ENCODE measurements around the gene ARHGEF6. TPM values are rescaled to one million over a fixed set of nuclear protein-coding genes. Genes with fewer than 3 reads are reported as not detected.
A peak's percentile ranks its signal among the peaks of the same experiment; 100 is the strongest.

ARHGEF6 gene, protein sequence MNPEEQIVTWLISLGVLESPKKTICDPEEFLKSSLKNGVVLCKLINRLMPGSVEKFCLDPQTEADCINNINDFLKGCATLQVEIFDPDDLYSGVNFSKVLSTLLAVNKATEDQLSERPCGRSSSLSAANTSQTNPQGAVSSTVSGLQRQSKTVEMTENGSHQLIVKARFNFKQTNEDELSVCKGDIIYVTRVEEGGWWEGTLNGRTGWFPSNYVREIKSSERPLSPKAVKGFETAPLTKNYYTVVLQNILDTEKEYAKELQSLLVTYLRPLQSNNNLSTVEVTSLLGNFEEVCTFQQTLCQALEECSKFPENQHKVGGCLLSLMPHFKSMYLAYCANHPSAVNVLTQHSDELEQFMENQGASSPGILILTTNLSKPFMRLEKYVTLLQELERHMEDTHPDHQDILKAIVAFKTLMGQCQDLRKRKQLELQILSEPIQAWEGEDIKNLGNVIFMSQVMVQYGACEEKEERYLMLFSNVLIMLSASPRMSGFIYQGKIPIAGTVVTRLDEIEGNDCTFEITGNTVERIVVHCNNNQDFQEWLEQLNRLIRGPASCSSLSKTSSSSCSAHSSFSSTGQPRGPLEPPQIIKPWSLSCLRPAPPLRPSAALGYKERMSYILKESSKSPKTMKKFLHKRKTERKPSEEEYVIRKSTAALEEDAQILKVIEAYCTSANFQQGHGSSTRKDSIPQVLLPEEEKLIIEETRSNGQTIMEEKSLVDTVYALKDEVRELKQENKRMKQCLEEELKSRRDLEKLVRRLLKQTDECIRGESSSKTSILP
- total RNA-seq = 1 to 10 TPM; 5.7 to 8.2 TPM

DNA sequence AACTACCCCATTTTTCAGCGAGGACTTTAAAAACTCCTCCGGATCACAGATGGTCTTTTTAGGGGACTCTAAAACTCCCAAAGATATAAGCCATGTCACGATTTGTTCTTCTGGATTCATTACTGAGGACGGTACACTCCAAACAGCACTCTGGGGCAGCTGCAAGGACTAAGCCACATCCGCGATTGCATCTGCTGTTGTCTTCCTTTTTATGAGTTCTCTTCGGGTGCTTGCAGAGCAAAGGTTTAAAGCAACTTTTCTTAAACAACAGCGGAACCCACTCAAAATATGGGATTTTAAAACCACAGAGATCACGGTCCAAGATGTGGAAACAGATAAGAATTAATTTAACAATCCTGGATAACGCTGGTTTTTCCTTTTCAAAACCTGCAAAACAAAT is at the start of gene ARHGEF6:
ARHGEF6 (minus strand) TSS at position 170 of the 400 bp plus-strand sequence; CDS start at position 120, 50 bp downstream.
- intact Hi-C loops (cut with DNase I) = no loop called here
- WGBS, 2 donors = 29 to 46% methylated on average over 10 of the region's 10 CpGs
- H3K27ac ChIP-seq = peak within 1 kb of the TSS in 1 of 4 donors; percentile 47
- H3K36me3 ChIP-seq (replicated peaks in 1 of 2; ENCODE audit: insufficient read depth in 1 of 2, low read depth in 2 of 2) = no peaks in the 10 kb centered on the region
- ATAC-seq (no peak), DNase-seq (no peak)
- no peak for TF ChIP-seq POLR2A (IDR thresholded peaks at IDR 0.05)
- TF ChIP-seq, protein P1, sequence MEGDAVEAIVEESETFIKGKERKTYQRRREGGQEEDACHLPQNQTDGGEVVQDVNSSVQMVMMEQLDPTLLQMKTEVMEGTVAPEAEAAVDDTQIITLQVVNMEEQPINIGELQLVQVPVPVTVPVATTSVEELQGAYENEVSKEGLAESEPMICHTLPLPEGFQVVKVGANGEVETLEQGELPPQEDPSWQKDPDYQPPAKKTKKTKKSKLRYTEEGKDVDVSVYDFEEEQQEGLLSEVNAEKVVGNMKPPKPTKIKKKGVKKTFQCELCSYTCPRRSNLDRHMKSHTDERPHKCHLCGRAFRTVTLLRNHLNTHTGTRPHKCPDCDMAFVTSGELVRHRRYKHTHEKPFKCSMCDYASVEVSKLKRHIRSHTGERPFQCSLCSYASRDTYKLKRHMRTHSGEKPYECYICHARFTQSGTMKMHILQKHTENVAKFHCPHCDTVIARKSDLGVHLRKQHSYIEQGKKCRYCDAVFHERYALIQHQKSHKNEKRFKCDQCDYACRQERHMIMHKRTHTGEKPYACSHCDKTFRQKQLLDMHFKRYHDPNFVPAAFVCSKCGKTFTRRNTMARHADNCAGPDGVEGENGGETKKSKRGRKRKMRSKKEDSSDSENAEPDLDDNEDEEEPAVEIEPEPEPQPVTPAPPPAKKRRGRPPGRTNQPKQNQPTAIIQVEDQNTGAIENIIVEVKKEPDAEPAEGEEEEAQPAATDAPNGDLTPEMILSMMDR (IDR thresholded peaks at IDR 0.05) = no peak
- H3K4me3 ChIP-seq = no peak within 1 kb of the TSS
- no peaks in the 10 kb centered on the region for H3K9me3 ChIP-seq
- peaks cover 4% of the 10 kb centered on the region for H3K4me1 ChIP-seq
- no peaks in the 10 kb centered on the region for H3K27me3 ChIP-seq

DNA sequence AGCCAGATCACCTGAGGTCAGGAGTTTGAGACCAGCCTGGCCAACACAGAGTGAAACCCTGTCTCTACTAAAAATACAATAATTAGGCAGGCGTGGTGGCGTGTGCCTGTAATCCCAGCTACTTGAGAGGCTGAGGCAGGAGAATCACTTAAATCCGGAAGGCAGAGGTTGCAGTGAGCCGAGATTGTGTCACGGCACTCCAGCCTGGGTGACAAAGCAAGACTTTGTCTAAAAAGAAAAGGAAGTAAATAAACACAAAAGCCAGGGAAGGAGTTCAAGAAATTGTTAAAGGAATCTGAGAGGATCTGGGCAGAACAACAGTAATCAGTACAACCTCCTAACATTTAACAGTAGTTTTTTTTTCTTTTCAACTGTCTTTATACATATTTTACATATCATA is 48.7 kb upstream of the ARHGEF6 start:
- 69 to 86% methylated on average over 5 of the region's 5 CpGs for WGBS, 2 donors
- DNase-seq (no peak), ATAC-seq (no peak)
- intact Hi-C loops (cut with DNase I) = no loop called here
- H3K27ac ChIP-seq = no peak overlapping the region
- no peaks in the 10 kb centered on the region for H3K27me3 ChIP-seq
- H3K4me3 ChIP-seq = no peak overlapping the region
- TF ChIP-seq POLR2A (IDR thresholded peaks at IDR 0.05) = no peak
- TF ChIP-seq, protein P1 (IDR thresholded peaks at IDR 0.05) = no peak
- peaks cover 9% of the 10 kb centered on the region for H3K4me1 ChIP-seq
- no peaks in the 10 kb centered on the region for H3K36me3 ChIP-seq (replicated peaks in 1 of 2; ENCODE audit: insufficient read depth in 1 of 2, low read depth in 2 of 2)
- H3K9me3 ChIP-seq = no peaks in the 10 kb centered on the region

DNA sequence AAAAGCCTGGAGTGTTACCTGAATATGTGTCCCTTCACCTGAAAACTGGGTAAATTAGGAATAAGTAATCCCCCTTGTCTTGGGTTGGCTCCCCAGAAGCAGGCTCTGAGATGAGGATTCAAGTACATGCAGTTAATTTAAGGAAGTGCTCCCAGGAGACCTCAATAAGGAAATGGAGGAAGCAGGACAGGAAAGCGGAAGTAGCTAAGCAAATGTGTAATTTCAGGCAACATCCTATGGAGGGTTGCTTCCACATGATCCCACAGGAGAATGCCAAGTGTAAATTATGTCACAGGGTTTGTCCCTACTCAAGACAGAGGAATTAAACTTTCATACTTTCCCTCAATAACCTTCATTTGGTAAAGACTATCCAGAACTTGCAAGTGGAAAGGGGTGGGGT is 48.1 kb upstream of the ARHGEF6 start:
- H3K27me3 ChIP-seq = no peaks in the 10 kb centered on the region
- no peak overlapping the region for H3K27ac ChIP-seq
- no peak for DNase-seq
- no peak for ATAC-seq
- TF ChIP-seq, protein P1 (IDR thresholded peaks at IDR 0.05) = no peak
- TF ChIP-seq POLR2A (IDR thresholded peaks at IDR 0.05) = no peak
- intact Hi-C loops (cut with DNase I) = no loop called here
- H3K36me3 ChIP-seq (replicated peaks in 1 of 2; ENCODE audit: insufficient read depth in 1 of 2, low read depth in 2 of 2) = no peaks in the 10 kb centered on the region
- no peak overlapping the region for H3K4me3 ChIP-seq
- H3K9me3 ChIP-seq = no peaks in the 10 kb centered on the region
- H3K4me1 ChIP-seq = peaks cover 9% of the 10 kb centered on the region
- WGBS, 2 donors = 79 to 100% methylated on average over 1 of the region's 1 CpG

DNA sequence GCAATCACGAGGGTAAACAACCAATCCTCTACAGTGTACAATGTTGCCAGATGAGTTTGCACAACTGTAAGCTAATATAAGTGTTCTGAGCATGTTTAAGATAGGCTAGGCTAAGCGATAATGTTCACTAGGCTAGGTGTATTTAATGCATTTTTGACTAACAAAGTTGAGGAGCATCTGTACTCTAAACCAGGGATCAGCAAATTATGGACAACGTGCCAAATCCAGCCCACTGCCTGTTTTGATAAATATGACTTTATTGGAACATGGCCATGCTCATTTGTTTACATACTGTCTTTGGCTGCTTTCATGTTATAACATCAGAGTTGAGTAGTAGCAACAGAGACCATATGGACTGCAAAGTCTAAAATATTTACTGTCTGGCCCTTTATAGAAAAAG is 46.3 kb upstream of the ARHGEF6 start:
- no peak overlapping the region for H3K4me3 ChIP-seq
- intact Hi-C loops (cut with DNase I) = no loop called here
- ATAC-seq (no peak), DNase-seq (peak in 1 of 4 donors; percentile 20)
- H3K9me3 ChIP-seq = no peaks in the 10 kb centered on the region
- no peaks in the 10 kb centered on the region for H3K36me3 ChIP-seq (replicated peaks in 1 of 2; ENCODE audit: insufficient read depth in 1 of 2, low read depth in 2 of 2)
- H3K4me1 ChIP-seq = peaks cover 9% of the 10 kb centered on the region
- TF ChIP-seq, protein P1 (IDR thresholded peaks at IDR 0.05) = no peak
- TF ChIP-seq POLR2A (IDR thresholded peaks at IDR 0.05) = no peak
- no peaks in the 10 kb centered on the region for H3K27me3 ChIP-seq
- WGBS, 2 donors = 14 to 27% methylated on average over 3 of the region's 3 CpGs
- H3K27ac ChIP-seq = no peak overlapping the region
